PC-9 (cell line): ENCODE results near the gene TGFBR3.

Source experiments
- CTCF ChIP-seq: fragments of 200-600 bp; sonication (generic); conservative IDR thresholded peaks from 2 replicates; pipeline ENCODE4 v1.6.1; 2017; ENCODE audit warnings: mixed run types, antibody characterized with exemption, mild to moderate bottlenecking, moderate library complexity
- EZH2 ChIP-seq: fragments of 200-600 bp; sonication (generic); IDR thresholded peaks from 2 replicates; pipeline ENCODE4 v1.8.0; 2017; ENCODE audit warnings: antibody characterized with exemption, low read depth

DNA sequence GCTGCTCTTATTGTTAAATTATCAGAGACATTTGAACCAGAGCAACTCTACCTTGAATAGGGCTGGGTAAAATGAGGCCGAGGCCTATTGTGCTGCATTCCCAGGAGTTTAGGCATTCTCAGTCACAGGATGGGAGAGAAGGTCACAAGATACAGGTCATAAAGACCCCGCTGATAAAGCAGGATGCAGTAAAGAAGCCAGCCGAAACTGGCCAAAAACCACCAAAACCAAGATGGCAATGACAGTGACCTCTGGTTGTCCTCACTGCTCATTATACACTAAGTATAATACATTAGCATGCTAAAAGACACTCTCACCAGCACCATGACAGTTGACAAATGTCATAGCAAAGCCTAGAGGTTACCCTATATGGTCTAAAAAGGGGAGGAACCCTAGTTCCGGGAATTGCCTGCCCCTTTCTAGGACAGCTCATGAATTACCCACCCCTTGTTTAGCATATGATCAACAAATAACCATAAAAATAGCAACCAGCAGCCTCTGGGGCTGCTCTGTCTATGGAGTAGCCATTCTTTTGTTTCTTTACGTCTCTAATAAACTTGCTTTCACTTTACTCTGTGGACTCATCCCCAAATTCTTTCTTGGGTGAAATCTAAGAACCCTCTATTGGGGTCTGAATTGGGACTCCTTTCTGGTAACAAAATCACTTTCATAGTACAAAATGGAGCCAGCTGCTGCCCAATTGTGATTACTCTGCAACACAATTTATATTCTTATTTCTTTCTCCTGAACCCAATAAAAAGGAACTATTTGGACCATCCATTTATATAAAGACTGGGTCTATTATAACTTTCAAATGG, 179.6 kb downstream of the TGFBR3 start:
- no peak for TF ChIP-seq CTCF
- no peak for TF ChIP-seq EZH2
